HFFc6 (cell line): ENCODE data around the gene TEAD4. TPM values are rescaled to one million over a fixed set of nuclear protein-coding genes. Genes with fewer than 3 reads are reported as not detected.

Experiments used
- DNase-seq: peaks from one replicate; pipeline ENCODE4 v3.0.0-alpha.2; 2018
- H3K27ac Mint-ChIP-seq: 2 replicates; pipeline ENCODE4 v1.8.0; 2020; ENCODE audit warnings: mild to moderate bottlenecking, mixed read lengths
- H3K27me3 Mint-ChIP-seq: 2 replicates; pipeline ENCODE4 v1.8.0; 2021; ENCODE audit warnings: mild to moderate bottlenecking, moderate library complexity, mixed read lengths; ENCODE audit not compliant: insufficient read depth
- H3K36me3 Mint-ChIP-seq: 2 replicates; pipeline ENCODE4 v1.8.0; 2021; ENCODE audit warnings: low read depth, mixed read lengths
- H3K4me1 Mint-ChIP-seq: 2 replicates; pipeline ENCODE4 v1.8.0; 2020; ENCODE audit warnings: low read depth, mixed read lengths
- H3K4me3 Mint-ChIP-seq: 2 replicates; pipeline ENCODE4 v1.8.0; 2020; ENCODE audit warnings: mild to moderate bottlenecking, moderate library complexity, mixed read lengths
- H3K9me3 Mint-ChIP-seq: 2 replicates; pipeline ENCODE4 v1.8.0; 2020; ENCODE audit warnings: mild to moderate bottlenecking, mixed read lengths
- CTCF ChIP-seq: fragments of 200-600 bp; sonication (generic); IDR thresholded peaks from 2 replicates; pipeline ENCODE4 v1.5.0; 2021; ENCODE audit warnings: antibody characterized with exemption, mild to moderate bottlenecking
- total RNA-seq, 6 experiments: library from RNA; stranded (reverse); fragmentation: NEBNext Ultra II Directional; extraction: Animal tissue kit (Norgen Biotek cat#: 25700); gene quantifications; 2 replicates in 1 of 6; 3 replicates in 5 of 6; pipeline ENCODE4 v1.2.3, GENCODE V29; 2021

The TEAD4 gene
- total RNA-seq, 6 experiments from 2014 or later, result 22.2 to 26.2 (median 24.7) TPM

- DNase-seq, result no peak
- no peak overlapping the region for H3K27ac Mint-ChIP-seq
- no peak for TF ChIP-seq CTCF
- peaks cover 8% of the 10 kb centered on the region; the same call in 1 of the 2 replicates for H3K4me1 Mint-ChIP-seq
- no peak overlapping the region for H3K4me3 Mint-ChIP-seq
- no peaks in the 10 kb centered on the region for H3K9me3 Mint-ChIP-seq
- peaks cover 10% of the 10 kb centered on the region for H3K27me3 Mint-ChIP-seq
- no peaks in the 10 kb centered on the region; the same call in 1 of the 2 replicates for H3K36me3 Mint-ChIP-seq
Observed at GRCh38 chr12:3047961-3048360, 88.8 kb downstream of the TEAD4 start.

GRCh38 chr12:3048540-3048939 is 89.3 kb downstream of the TEAD4 start:
- Mint-ChIP-seq H3K27ac (no peak overlapping the region), H3K27me3 (peaks cover 8% of the 10 kb centered on the region), H3K36me3 (no peaks in the 10 kb centered on the region; the same call in 1 of the 2 replicates), H3K4me3 (no peak overlapping the region), H3K4me1 (peaks cover 8% of the 10 kb centered on the region; the same call in 1 of the 2 replicates), H3K9me3 (no peaks in the 10 kb centered on the region)
- DNase-seq, result no peak
- TF ChIP-seq CTCF, result peak; percentile 19; the same call in 1 of the 2 replicates

GRCh38 chr12:3049176-3049575 is 90.0 kb downstream of the TEAD4 start:
- no peaks in the 10 kb centered on the region; the same call in 1 of the 2 replicates for H3K36me3 Mint-ChIP-seq
- H3K27ac Mint-ChIP-seq, result no peak overlapping the region
- H3K27me3 Mint-ChIP-seq, result peaks cover 8% of the 10 kb centered on the region
- no peak for DNase-seq
- no peak overlapping the region for H3K4me3 Mint-ChIP-seq
- no peaks in the 10 kb centered on the region for H3K9me3 Mint-ChIP-seq
- TF ChIP-seq CTCF, result no peak
- peaks cover 8% of the 10 kb centered on the region; the same call in 1 of the 2 replicates for H3K4me1 Mint-ChIP-seq

- H3K27me3 Mint-ChIP-seq, result peaks cover 8% of the 10 kb centered on the region
- no peak overlapping the region for H3K27ac Mint-ChIP-seq
- peaks cover 8% of the 10 kb centered on the region; the same call in 1 of the 2 replicates for H3K4me1 Mint-ChIP-seq
- no peak for TF ChIP-seq CTCF
- no peaks in the 10 kb centered on the region; the same call in 1 of the 2 replicates for H3K36me3 Mint-ChIP-seq
- DNase-seq, result no peak
- H3K4me3 Mint-ChIP-seq, result no peak overlapping the region
- no peaks in the 10 kb centered on the region for H3K9me3 Mint-ChIP-seq
Observed at GRCh38 chr12:3049611-3050249, 90.5 kb downstream of the TEAD4 start.

GRCh38 chr12:3054374-3054773 is 95.2 kb downstream of the TEAD4 start:
- Mint-ChIP-seq H3K4me1 (peaks cover 10% of the 10 kb centered on the region), H3K27ac (no peak overlapping the region), H3K4me3 (no peak overlapping the region), H3K27me3 (peaks cover 9% of the 10 kb centered on the region), H3K9me3 (no peaks in the 10 kb centered on the region), H3K36me3 (no peaks in the 10 kb centered on the region)
- DNase-seq, result no peak
- no peak for TF ChIP-seq CTCF
